HG02852 (cell line): ENCODE results near the gene USP8.

Experiments
- ATAC-seq: cut with Tn5 transposase; IDR thresholded peaks from one replicate; pipeline ENCODE4 v1.9.1; 2021; ENCODE audit warnings: mild to moderate bottlenecking, moderate library complexity; ENCODE audit not compliant: unreplicated experiment

USP8 gene

GRCh38 chr15:50531163-50531562 is 107.0 kb downstream of the USP8 start:
- ATAC-seq = no peak

DNA sequence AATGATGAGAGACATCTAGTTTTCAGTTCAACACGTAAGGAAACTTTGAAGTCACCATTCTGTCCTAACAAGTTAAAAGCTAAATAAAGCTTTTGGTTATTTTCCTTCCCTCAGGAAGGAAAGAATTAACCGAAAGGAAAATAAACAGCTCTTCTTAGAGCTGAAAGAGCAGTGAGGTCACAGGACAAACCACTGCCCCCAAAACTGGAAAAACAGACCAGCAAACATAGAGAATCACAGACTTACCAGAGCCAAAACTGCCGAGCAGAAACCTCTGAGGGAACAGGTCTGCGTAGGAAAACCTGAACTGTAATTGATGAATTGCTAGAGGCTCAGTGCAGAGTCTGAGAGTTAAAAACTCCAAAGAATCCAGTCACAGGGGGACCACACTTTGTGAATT is 107.6 kb downstream of the USP8 start:
- no peak for ATAC-seq

GRCh38 chr15:50542887-50543210 is 118.6 kb downstream of the USP8 start:
- ATAC-seq = no peak

GRCh38 chr15:50543556-50543955 is 119.4 kb downstream of the USP8 start:
- no peak for ATAC-seq

- ATAC-seq = no peak
These were observed 120.2 kb downstream of the USP8 start for GRCh38 chr15:50544368-50544767.

- no peak for ATAC-seq
These were observed 122.4 kb downstream of the USP8 start, which contains the start of gene USP50 for GRCh38 chr15:50546566-50546965. Gene USP50, minus strand, starts transcription at chr15:50546666. Its CDS starts 141 bp downstream, at chr15:50546525.

GRCh38 chr15:50549326-50549725 is 125.1 kb downstream of the USP8 start:
- no peak for ATAC-seq

GRCh38 chr15:50552238-50552637 is 128.0 kb downstream of the USP8 start:
- ATAC-seq = no peak

DNA sequence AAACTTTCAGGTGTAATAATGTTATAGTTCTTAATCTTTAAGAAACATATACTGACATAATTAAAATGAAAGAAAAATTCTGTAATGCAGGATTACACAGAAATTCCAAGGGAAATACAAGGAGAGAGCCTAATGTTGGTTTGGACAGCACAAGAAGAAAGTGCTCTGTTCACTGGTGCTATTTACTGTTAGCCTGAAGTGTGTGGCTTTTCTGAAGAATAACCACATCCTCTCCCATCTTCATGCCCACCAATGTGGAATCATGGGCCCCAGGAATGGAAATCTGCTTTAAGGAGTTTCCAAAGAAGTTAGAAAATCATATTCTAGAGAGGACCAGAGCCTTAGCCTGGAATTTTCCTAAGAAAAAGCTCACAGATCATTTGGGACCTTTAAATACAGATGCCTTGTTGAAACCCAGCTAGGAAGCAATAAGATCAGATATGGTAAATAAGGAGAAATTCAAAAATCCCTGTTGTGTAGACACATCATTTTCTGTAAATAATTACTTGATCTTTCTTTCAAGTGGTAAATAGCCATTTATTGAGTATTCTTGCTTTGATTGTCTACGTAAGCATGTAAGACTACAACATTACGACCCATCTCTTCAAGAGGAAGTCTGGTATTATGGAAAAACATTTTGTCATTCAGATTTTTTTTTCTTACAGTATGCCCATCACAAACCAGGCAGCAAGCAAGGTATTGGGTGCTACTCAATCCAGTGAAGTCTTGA is 132.6 kb downstream of the USP8 start:
- ATAC-seq = no peak

GRCh38 chr15:50558012-50558411 is 133.8 kb downstream of the USP8 start:
- no peak for ATAC-seq

DNA sequence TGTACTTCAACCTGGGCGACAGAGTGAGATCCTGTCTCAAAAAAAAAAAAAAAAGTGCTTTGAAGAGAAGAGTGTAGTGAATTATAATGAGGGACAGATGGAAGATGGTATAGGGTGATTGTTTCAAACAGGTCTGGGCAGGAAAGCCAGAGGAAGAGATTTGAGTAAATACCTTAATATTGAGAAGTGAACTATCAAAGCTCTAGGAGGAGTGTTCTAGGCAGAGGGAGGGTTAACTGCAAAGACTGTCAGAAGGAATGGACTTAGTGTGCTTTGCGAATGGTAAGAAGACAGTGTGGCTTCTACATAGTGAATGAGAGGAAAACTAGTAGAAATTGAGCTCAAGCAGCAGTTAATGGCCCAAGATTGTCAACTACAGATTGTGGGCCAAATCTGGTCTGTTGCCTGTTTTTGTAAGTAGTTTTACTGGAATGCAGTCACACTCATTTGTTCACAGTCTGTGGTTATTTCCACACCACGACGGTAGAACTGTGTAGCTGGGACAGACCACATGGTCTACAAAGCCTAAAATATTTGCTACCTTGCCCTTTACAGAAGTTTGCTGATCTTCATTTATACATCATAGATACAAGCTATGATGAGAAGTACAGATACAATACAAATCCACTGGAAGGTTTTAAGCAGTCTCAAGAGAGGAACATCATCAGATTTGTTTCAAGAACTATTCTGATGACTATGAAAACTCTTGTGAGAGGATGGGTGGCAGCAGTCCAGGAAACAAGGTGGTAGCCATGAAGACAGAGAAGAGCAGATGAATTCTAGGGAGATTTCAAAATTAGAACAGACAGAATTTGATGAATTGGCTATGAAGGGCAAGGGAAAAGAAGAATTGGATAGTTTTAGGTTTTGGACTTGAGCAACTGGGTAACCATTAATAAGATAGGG is 138.8 kb downstream of the USP8 start:
- ATAC-seq = no peak

DNA sequence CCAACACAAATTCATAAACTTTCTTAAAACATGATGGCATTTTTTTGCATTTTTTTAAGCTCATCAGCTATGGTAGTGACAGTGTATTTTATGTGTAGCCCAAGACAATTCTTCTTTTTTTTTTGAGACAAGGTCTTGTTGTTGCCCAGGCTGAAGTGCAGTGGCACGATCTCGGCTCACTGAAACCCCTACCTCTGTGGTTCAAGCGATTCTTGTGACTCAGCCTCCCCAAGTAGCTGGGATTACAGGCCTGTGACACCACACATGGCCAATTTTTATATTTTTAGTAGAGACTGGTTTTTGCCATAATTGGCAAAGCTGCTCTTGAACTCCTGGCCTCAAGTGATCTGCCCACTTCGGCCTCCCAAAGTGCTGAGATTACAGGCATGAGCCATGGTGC is 139.6 kb downstream of the USP8 start:
- ATAC-seq = no peak
